ENCODE results near the gene MLLT6.

- TF ChIP-seq CTCF (IDR thresholded peaks at IDR 0.05; ENCODE audit: low read length) (no peak), EZH2phosphoT487 (IDR thresholded peaks at IDR 0.05; ENCODE audit: low read length) (no peak), EZH2 (optimal IDR thresholded peaks at IDR 0.05; ENCODE audit: low read depth, low read length) (no peak)
Observed at GRCh38 chr17:38710604-38710962, 5.5 kb downstream of the MLLT6 start.
